Endothelial cell (in vitro differentiated cells): ENCODE results near the gene DVL2. TPM values are rescaled to one million over a fixed set of nuclear protein-coding genes. Genes with fewer than 3 reads are reported as not detected.

ENCODE experiments used
- DNase-seq: peaks from one replicate; pipeline ENCODE4 v3.0.0; 2021; ENCODE audit warnings: low spot score
- H3K27ac Mint-ChIP-seq: one replicate; pipeline ENCODE4 v1.8.0; 2021; ENCODE audit warnings: mixed read lengths, inconsistent platforms; ENCODE audit not compliant: unreplicated experiment
- H3K27me3 Mint-ChIP-seq: one replicate; pipeline ENCODE4 v1.8.0; 2021; ENCODE audit warnings: mild to moderate bottlenecking, moderate library complexity, mixed read lengths, inconsistent platforms; ENCODE audit not compliant: unreplicated experiment
- H3K36me3 Mint-ChIP-seq: one replicate; pipeline ENCODE4 v1.8.0; 2021; ENCODE audit warnings: mild to moderate bottlenecking, low read depth, mixed read lengths, inconsistent platforms; ENCODE audit not compliant: unreplicated experiment
- H3K4me1 Mint-ChIP-seq: one replicate; pipeline ENCODE4 v1.8.0; 2021; ENCODE audit warnings: mild to moderate bottlenecking, mixed read lengths, inconsistent platforms; ENCODE audit not compliant: unreplicated experiment
- H3K4me3 Mint-ChIP-seq: one replicate; pipeline ENCODE4 v1.8.0; 2021; ENCODE audit warnings: mild to moderate bottlenecking, mixed read lengths, inconsistent platforms; ENCODE audit not compliant: unreplicated experiment
- H3K9me3 Mint-ChIP-seq: one replicate; pipeline ENCODE4 v1.8.0; 2021; ENCODE audit warnings: mixed read lengths, inconsistent platforms; ENCODE audit not compliant: unreplicated experiment
- CTCF ChIP-seq: fragments of 200-600 bp; sonication (generic); IDR thresholded peaks from one replicate; pipeline ENCODE4 v1.5.0; 2021; ENCODE audit warnings: antibody characterized with exemption; ENCODE audit not compliant: unreplicated experiment
- total RNA-seq: library from RNA; stranded (reverse); fragmentation: NEBNext Ultra II Directional; extraction: Animal tissue kit (Norgen Biotek cat#: 25700); gene quantifications from one replicate; pipeline ENCODE4 v1.2.1, GENCODE V29; 2021; ENCODE audit not compliant: unreplicated experiment

The DVL2 gene
- total RNA-seq, 1 donor from 2014 or later, result 58.2 TPM

- no peak overlapping the region for H3K4me3 Mint-ChIP-seq
- H3K27me3 Mint-ChIP-seq, result peaks cover 4% of the 10 kb centered on the region
- H3K36me3 Mint-ChIP-seq, result peaks cover 3% of the 10 kb centered on the region
- H3K27ac Mint-ChIP-seq, result no peak overlapping the region
- H3K4me1 Mint-ChIP-seq, result peaks cover 9% of the 10 kb centered on the region
- no peak for TF ChIP-seq CTCF
- no peak for DNase-seq
- no peaks in the 10 kb centered on the region for H3K9me3 Mint-ChIP-seq
Observed at GRCh38 chr17:7178973-7179316, 55.4 kb downstream of the DVL2 start.

- H3K4me3 Mint-ChIP-seq, result no peak overlapping the region
- no peaks in the 10 kb centered on the region for H3K9me3 Mint-ChIP-seq
- DNase-seq, result peak; percentile 31
- TF ChIP-seq CTCF, result no peak
- H3K27me3 Mint-ChIP-seq, result peaks cover 4% of the 10 kb centered on the region
- H3K4me1 Mint-ChIP-seq, result peaks cover 9% of the 10 kb centered on the region
- peak overlapping the region; percentile 95 for H3K27ac Mint-ChIP-seq
- H3K36me3 Mint-ChIP-seq, result no peaks in the 10 kb centered on the region
Observed at GRCh38 chr17:7177954-7178477, 56.3 kb downstream of the DVL2 start.

- peak; percentile 68 for TF ChIP-seq CTCF
- Mint-ChIP-seq H3K9me3 (no peaks in the 10 kb centered on the region), H3K4me3 (no peak overlapping the region), H3K36me3 (no peaks in the 10 kb centered on the region), H3K27me3 (peaks cover 4% of the 10 kb centered on the region), H3K27ac (peak overlapping the region; percentile 95), H3K4me1 (peaks cover 9% of the 10 kb centered on the region)
- peak; percentile 83 for DNase-seq
Observed at GRCh38 chr17:7177191-7177953, 56.9 kb downstream of the DVL2 start.

- H3K27ac Mint-ChIP-seq, result no peak overlapping the region
- DNase-seq, result peak; percentile 23
- H3K4me1 Mint-ChIP-seq, result peaks cover 9% of the 10 kb centered on the region
- no peaks in the 10 kb centered on the region for H3K9me3 Mint-ChIP-seq
- H3K36me3 Mint-ChIP-seq, result no peaks in the 10 kb centered on the region
- no peak overlapping the region for H3K4me3 Mint-ChIP-seq
- TF ChIP-seq CTCF, result no peak
- H3K27me3 Mint-ChIP-seq, result peaks cover 4% of the 10 kb centered on the region
Observed at GRCh38 chr17:7176841-7177190, 57.5 kb downstream of the DVL2 start.

- Mint-ChIP-seq H3K27me3 (peaks cover 4% of the 10 kb centered on the region), H3K9me3 (no peaks in the 10 kb centered on the region), H3K4me3 (no peak overlapping the region), H3K4me1 (peaks cover 9% of the 10 kb centered on the region), H3K36me3 (no peaks in the 10 kb centered on the region), H3K27ac (no peak overlapping the region)
- DNase-seq, result no peak
- no peak for TF ChIP-seq CTCF
Observed at GRCh38 chr17:7176107-7176840, 58.0 kb downstream of the DVL2 start.
